GM19324 (cell line): ENCODE results near the gene LPCAT1.

ENCODE experiments used
- ATAC-seq: cut with Tn5 transposase; IDR thresholded peaks from one replicate; pipeline ENCODE4 v1.9.1; 2021; ENCODE audit warnings: mild to moderate bottlenecking, moderate library complexity; ENCODE audit not compliant: unreplicated experiment, low FRiP score

Gene LPCAT1

GRCh38 chr5:1498623-1499416 is 24.9 kb downstream of the LPCAT1 start:
- peak; percentile 41 for ATAC-seq

- ATAC-seq, result peak; percentile 25
These were observed 25.8 kb downstream of the LPCAT1 start for GRCh38 chr5:1497795-1498622.

GRCh38 chr5:1497242-1497777 is 26.4 kb downstream of the LPCAT1 start:
- peak; percentile 20 for ATAC-seq

GRCh38 chr5:1495525-1495897 is 28.2 kb downstream of the LPCAT1 start:
- no peak for ATAC-seq

GRCh38 chr5:1494780-1495524 is 28.8 kb downstream of the LPCAT1 start:
- no peak for ATAC-seq

- ATAC-seq, result no peak
These were observed 29.8 kb downstream of the LPCAT1 start for GRCh38 chr5:1493941-1494340.

- no peak for ATAC-seq
These were observed 30.3 kb downstream of the LPCAT1 start for GRCh38 chr5:1493413-1493812.

GRCh38 chr5:1492757-1493156 is 31.0 kb downstream of the LPCAT1 start:
- ATAC-seq, result no peak

- no peak for ATAC-seq
These were observed 33.4 kb downstream of the LPCAT1 start for GRCh38 chr5:1490376-1490775.

- ATAC-seq, result no peak
These were observed 34.0 kb downstream of the LPCAT1 start for GRCh38 chr5:1489754-1490153.

- ATAC-seq, result peak; percentile 64
These were observed 34.7 kb downstream of the LPCAT1 start for GRCh38 chr5:1488882-1489680.

GRCh38 chr5:1487079-1487764 is 36.5 kb downstream of the LPCAT1 start:
- no peak for ATAC-seq

- no peak for ATAC-seq
These were observed 37.5 kb downstream of the LPCAT1 start for GRCh38 chr5:1486271-1486670.

- no peak for ATAC-seq
These were observed 38.1 kb downstream of the LPCAT1 start for GRCh38 chr5:1485579-1486118.

GRCh38 chr5:1484730-1485578 is 38.8 kb downstream of the LPCAT1 start:
- ATAC-seq, result peak; percentile 46

- ATAC-seq, result no peak
These were observed 39.7 kb downstream of the LPCAT1 start for GRCh38 chr5:1483856-1484729.

GRCh38 chr5:1483064-1483463 is 40.7 kb downstream of the LPCAT1 start:
- no peak for ATAC-seq
